GM21786 (cell line): ENCODE results near the gene MRPS31.
"Not testable (repeated sequence)": the region's sequence is repeated elsewhere in the genome, so short reads cannot be mapped to it uniquely, and the experiment has no call there.

Experiments
- ATAC-seq: cut with Tn5 transposase; IDR thresholded peaks from one replicate; pipeline ENCODE4 v1.9.1; 2021; ENCODE audit not compliant: unreplicated experiment

MRPS31 gene

DNA sequence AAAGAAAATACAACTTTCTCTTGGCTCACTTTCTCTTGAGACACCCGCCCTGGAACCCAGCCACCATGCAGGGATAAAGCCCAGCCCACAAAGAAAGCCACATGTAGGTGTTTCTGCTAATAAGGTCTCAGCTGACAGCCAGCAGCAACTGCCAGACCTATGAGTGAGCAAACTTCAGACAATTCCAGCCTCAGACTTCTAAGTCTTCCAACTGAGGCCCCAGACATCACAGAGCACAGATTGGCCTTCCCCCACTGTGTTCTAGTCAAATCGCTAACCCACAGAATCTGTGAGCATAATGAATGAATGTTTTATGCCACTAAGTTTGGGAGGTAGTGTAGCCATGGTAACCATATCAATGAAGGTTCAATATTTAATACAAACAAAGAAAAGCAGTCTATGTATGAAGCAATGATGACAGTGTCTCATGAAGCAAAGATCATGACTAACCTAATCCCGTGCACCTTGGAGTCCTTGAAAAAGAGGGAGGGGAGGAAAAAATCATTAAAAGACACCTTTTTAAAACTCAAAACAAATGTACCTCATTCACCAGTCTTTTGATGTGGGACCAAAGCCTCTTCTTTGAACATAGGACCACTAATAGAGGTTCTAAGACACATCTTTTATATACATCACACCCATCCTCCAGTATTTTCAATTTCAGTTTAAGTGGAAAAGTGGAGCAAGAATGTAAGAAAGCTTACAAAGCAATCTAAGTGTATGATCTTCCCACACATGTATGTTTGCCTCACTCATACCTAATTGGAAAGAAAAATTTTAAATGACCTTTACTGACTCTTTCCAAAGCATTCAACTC, 6.2 kb downstream of the MRPS31 start:
- no peak for ATAC-seq

DNA sequence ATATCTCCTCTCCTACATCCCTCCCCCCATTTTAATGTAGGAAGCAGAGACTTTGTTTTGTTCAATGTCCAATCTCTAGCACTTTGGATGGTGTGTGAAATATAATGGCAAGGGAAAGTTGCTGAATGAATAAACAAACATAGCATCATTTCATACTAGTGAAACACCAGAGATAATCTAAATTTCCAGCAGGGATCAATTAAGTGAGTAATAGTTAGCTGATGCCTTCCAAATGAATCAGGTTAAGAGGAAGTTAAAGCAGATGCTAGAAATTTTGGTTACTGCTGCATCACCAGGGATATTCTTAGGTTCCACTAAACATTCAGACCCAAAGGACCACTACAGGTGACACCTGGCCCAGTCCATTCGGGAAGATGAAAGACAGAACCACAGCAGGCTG, 8.1 kb downstream of the MRPS31 start:
- no peak for ATAC-seq

DNA sequence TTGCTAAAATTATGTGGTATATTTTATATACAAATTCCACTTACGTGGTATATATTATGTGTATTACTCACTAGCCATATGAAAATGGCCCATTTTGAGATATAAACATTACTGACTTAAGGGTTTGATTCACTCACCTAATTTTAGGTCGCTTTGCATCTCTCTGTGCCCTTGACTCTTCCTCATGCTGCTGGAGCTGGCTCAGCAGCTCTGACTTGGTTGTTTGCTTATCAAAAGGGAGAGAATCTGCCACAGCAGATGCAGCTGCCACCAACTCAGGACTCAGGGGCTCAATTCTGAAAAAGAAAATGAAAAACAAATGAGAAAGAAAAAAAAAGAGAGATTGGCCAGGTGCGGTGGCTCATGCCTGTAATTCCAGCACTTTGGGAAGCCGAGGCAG, 12.2 kb downstream of the MRPS31 start:
- ATAC-seq: no peak

DNA sequence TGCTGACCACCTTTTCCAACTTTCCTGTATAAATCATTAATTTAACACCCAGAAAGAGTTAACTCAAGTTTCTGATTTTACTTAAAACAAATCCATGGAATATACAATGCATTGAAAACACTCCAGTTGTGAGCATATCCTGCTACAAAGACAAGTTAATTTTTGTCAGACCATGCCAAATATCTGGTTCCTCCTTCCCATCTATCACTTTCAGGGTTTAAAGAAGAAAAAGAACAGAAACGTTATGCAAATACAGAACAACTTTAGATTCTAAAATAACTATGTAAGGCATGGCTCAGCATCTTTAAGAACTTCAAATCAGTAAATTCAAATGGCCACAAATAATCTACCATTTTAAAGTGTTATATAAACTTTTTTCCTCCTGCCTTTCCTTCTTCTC, 14.9 kb downstream of the MRPS31 start:
- ATAC-seq: peak; percentile 57

DNA sequence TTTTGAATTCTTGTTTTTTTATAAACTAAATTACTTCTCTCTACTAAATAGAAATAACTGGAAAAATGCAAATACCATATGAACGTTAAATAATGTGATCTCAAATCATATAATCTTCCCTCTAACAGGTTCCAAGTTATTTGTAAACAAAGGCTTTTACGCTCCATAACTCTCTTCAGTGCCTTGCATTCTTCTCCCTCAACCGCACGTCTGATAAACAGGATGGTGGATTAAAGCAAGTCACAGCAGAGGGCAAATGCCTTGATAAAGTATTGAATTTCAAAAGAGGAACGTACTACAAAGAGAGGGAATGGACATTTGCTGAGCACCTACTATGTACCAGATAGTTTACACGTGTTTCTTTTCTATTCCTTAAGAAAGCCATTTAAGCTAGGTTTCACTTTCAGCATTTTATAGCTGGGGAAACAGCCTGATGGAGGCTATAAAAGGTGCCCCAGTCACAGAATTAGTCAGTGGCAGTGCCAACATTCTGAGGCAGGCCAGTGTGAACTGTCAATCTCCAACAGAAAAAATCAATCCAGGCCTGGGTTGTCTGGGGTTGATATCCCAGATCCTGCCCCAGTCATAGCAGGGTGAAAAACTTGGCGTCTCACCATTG, 15.8 kb downstream of the MRPS31 start:
- ATAC-seq: no peak

DNA sequence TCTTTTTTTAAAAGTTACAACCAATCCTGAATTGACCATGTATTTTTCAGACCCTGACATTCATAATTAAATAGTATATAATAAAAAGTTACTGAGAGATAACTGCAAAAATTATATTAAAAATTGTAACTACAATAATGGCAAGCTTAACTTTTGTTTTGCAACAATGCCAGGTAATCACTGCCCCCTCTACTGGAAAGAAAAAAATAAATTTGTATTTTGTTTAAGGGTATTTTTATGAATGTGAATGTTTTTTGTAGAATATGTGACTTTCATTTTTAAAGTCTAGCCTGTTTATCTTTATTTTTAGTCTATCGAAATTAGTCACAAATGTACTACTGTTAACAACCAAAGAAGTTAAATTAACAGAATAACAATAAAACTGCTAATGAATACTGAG, 21.7 kb downstream of the MRPS31 start:
- ATAC-seq: no peak

DNA sequence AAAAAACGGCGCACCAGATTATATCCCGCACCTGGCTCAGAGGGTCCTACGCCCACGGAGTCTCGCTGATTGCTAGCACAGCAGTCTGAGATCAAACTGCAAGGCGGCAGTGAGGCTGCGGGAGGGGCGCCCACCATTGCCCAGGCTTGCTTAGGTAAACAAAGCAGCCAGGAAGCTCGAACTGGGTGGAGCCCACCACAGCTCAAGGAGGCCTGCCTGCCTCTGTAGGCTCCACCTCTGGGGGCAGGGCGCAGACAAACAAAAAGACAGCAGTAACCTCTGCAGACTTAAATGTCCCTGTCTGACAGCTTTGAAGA, 35.8 kb downstream of the MRPS31 start:
- not testable (repeated sequence) for ATAC-seq

DNA sequence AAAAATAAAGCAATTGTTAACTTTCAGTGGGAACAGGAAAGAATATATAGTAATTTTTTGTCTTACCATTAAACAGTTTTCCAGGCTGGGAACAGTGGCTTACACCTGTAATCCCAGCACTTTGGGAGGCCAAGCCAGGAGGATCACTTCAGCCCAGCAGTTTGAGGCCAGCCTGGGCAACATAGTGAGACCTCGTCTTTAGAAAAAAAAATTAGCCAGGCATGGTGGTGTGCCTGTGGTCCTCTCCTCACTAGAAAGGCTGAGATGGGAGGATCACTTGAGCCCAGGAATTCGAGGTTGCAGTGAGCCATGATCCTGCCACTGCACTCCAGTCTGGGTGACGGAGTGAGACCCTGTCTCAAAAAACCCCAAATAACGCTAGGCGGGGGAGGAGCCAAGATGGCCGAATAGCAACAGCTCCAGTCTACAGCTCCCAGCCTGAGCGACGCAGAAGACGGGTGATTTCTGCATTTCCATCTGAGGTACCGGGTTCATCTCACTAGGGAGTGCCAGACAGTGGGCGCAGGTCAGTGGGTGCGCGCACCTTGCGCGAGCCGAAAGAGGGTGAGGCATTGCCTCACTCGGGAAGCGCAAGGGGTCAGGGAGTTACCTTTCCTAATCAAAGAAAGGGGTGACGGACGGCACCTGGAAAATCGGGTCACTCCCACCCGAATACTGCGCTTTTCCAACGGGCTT, 36.3 kb downstream of the MRPS31 start:
- not testable (repeated sequence) for ATAC-seq

DNA sequence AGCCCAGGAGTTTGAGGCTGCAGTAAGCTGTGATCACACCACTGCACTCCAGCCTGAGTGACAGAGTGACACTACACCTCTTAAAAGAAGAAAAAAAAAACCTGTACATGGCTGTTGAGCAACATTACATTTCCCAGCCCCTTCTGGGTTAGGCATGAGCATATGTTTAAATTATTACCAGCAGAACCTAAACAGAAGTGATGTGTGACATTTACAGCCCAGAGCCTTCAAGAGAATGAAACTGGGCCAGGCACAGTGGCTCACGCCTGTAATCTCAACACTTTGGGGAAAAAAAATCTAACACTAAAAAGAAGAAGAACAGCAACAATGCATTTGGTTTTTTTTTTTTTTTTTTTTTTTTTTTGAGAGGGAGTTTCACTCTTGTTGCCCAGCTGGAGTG, 38.3 kb downstream of the MRPS31 start:
- no peak for ATAC-seq

DNA sequence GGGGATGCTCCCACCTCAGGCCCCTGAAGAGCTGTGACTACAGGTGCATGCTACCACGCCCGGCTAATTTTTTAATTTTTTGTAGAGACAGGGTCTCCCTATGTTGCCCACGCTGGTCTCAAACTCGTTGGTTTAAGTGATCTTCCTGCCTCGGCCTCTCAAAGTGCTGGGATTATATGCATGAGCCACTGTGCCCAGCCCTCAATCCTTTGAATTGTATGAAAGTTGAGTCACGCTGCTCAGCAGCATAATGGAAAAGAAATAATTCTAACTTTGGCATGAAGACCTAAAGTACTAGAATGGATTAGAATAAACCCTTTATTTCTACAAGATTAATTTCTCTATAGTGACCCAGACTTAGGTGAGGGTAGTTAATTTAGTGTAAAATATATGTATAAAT, 42.4 kb downstream of the MRPS31 start:
- no peak for ATAC-seq

DNA sequence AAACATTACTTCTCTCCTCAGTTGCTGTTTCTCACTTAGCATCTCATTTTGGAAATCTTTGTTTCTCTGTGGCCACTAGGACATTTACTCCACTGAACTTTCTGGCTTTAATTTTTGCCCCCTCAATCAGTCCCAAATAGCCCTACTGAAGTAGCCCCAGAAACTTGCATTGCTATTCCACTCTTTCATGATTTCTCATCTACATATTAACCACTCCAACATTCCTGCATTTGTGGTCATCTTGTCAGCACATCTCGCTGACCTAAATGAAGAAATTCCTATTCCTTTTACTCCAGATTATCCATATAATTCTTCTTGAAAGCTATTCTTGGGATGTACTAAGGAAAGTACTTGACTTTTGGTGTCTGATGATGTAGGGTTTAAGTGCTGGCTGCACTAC, 56.6 kb downstream of the MRPS31 start:
- not testable (repeated sequence) for ATAC-seq

DNA sequence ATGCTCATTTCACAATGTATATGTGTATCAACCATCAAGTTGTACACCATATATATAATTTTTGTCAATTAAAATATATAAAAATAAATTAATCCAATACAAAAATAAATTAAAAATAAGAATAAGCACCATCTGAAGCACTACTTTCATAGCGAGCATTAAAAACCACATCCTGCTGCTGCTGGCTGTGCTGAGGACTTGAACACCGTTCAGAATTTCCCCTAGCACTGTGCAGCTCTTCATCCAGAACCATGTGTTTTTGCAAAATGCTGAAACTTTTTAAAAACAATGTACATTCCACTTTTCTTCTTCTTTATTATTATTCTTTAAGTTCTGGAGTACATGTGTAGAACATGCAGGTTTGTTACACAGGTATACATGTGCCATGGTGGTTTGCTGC, 64.6 kb downstream of the MRPS31 start:
- no peak for ATAC-seq

DNA sequence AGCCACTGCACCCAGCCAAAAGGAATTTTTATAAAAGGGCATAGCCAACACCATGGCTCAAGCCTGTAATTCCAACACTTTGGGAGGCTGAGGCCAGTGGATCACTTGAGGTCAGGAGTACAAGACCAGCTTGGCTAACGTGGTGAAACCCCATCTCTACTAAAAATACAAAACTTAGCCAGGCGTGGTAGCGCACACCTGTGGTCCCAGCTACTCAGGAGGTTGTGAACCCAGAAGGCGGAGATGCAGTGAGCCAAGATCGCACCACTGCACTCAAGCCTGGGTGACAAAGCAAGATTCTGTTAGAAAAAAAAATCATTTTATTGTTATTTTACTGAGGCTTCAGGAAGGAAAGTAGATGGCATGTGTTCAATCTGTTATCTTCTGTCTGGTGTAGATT, 73.3 kb downstream of the MRPS31 start:
- peak; percentile 70 for ATAC-seq

DNA sequence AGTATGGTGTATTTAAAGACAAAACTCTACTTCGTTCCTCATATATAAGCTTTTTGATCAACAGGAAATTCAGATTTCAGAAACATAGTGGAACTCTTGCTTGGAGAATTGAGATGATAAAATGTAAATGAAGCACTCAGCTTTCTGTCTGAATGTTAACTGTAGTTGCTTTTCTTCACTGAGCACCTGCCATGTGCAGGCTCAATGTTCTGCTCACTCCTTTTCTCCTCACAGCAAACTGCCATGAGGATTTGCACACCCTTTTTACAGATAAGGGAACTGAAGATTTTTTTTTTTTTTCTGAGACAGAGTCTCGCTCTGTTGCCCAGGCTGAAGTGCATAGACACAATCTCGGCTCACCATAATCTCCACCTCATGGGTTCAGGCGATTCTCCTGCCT, 76.6 kb downstream of the MRPS31 start:
- no peak for ATAC-seq

DNA sequence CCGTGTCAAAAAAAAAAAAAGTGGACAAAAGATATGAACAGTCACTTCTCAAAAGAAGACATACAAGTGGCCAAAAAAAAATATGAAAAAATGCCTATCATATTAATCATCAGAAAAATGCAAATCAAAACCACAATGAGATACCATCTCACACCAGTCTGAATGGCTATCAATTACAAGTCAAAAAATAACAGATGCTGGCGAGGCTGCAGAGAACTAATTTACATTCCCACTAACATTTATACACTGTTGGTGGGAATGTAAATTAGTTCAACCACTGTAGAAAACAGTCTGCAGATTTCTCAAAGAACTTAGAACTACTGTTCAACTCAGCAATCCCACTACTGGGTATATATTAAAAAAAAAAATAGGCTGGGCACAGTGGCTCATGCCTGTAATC, 78.0 kb downstream of the MRPS31 start:
- ATAC-seq: peak; percentile 59

DNA sequence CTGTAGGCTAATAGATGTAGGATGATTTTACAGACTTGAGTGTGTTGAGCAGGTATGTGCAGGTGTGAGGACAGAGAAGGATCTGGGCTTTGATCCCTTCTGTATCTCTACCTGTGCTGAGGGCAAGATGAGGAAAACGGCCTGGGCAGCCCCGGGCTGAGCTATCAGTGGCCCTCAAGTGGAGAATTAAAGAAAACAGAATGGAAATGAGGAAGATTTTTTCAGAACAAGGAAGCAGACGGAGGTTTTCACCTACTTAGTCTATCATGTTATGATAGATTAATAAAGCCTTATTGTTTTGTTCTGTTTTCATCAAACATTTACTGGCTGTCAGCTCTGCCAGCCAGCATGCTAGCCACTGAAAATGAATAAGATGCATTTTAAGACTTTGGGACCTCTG, 82.2 kb downstream of the MRPS31 start:
- no peak for ATAC-seq

DNA sequence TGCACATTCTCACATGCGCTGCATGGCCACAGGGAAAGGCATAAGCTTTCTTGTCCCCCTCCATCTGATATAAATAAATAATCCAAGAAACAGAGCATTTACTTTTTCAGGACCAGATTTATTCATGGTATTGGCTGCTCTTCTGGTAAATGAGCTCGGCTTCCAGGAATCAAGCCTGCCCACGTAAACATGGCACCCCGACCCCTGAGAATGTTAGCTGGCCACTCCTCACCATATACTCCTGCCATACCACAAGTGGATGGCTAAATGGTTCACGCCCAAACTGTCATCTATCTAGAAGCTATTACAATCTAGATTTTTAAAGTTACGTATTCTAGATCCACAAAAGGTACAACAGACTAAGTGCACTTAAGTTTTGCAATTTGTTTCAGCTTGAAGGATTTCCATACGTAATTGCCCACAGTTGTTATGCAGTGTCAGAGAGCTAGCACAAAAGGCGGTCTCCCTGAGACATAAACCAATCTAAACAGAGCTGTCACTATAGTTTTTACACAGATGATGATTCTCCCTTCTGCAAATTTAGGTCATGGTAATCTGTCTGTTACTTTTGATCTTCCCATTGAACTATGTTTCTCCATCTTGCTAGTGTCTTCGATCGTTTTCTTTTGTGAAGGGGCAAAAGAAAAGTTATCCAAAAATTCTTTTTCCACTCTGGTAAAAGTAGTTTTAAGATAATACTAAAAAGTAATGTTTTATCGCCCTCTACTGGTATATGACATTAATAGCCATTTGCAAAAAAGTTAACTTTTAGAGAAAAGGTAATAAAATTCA, 88.3 kb downstream of the MRPS31 start:
- no peak for ATAC-seq

DNA sequence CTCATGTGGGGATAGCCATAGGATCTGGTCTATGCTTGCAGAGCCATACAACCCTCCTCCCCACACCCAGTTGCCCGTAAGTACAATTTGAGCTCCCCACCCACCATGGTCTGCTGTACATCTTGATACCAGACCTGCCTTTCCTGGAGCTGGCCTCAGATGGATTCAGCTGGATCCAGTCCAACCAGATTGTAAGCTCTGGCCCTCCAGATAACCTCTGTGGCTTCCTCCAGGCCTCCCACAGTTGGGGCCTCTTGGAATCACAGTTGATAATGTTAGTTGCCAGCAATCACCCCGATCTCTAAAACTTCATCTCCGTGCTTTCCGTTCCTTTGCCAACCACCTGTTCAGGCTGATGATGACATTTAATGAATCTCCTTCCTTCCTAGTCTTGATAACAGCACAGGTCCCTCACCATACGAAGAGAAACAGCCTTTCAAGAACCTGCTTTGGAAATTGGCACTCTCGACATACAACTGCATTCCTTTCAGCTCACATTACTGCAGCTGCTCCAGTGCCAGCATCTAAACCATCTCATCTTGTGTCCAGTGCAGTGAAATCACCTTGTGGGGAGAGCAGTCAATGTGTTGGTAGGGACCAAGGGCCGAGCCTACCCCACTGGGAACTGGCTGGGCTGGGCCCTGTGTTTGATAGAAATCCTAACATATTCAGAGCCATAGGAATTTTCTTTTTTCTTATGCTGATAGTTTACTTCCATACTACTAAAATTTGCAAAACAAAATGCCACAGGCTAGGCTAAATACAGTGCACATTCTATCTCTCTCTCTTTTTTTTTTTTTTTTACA, 89.4 kb downstream of the MRPS31 start:
- ATAC-seq: no peak

DNA sequence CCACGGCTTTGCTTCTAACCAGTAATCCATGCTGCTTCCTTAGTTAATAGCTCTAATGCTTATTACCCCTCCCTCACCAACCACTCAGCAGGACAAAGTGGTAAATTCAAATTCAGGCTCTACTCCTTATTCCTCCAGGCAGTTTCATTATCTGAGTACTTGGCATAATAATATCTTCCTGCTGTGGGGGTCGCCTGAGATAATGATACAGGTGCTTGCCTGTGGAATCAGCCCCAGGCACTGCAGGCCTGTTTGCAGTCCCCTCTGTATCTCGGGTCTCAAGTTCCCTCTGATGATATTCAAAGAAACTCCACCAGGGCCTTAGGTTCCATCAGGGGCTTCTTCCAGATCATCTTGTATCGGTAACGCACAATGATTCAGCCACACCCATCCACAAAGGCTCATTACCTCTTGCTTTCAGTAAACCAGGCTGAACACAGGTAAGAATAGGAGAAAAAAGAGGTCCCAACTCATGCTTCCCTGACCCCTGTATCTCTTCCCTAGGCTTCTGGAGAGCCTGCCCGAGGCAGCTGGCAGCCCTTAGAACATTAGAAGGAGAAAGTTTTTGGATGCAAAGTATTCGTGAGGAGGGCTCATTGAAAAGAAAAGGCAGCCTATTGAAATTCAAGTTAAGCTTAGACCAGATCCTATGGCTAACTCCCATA, 90.2 kb downstream of the MRPS31 start:
- no peak for ATAC-seq

DNA sequence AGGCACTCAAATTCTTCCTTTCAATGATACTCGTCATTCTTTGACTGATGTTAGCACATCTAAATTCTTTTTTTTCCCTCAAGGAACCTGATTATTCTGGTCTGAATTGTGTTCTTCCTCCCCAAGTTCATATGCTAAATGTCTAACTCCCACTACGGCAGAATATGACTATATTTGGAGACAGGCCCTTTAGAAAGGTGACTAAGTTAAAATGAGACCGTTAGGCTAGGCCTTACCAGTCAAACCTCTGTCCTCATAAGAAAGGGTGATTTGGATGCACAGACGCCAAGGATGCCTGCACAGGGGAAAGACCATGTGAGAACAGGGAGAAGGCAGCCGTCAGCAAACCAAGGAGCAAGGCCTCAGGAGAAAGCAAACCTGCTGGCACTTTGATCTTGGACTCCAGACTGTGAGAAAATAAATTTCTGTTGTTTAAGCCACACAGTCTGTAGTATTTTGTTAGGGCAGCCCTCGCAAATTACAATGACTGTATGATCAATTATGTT, 91.5 kb downstream of the MRPS31 start:
- ATAC-seq: no peak
